HCT116 (cell line): ENCODE results near the gene DEF6.

Source experiments
- CEBPB ChIP-seq: IDR thresholded peaks from 2 replicates; pipeline ENCODE4 v1.6.1; 2012; ENCODE audit warnings: low read depth
- EZH2 ChIP-seq: fragments of 200-600 bp; sonication (generic); IDR thresholded peaks from 2 replicates; pipeline ENCODE4 v1.6.1; 2017; ENCODE audit warnings: antibody characterized with exemption, mixed run types
- JUND ChIP-seq: IDR thresholded peaks from 2 replicates; pipeline ENCODE4 v1.6.1; 2012
- POLR2A ChIP-seq: IDR thresholded peaks from 2 replicates; pipeline ENCODE4 v1.7.0; 2011; ENCODE audit warnings: borderline replicate concordance; ENCODE audit not compliant: insufficient read depth, insufficient read length; ENCODE audit errors: extremely low read depth
- POLR2AphosphoS5 ChIP-seq: IDR thresholded peaks from 2 replicates; pipeline ENCODE4 v1.6.1; 2011; ENCODE audit warnings: mild to moderate bottlenecking, low read depth, low read length, moderate library complexity
- RAD21 ChIP-seq: IDR thresholded peaks from 2 replicates; pipeline ENCODE4 v1.6.1; 2012; ENCODE audit warnings: low read depth, mild to moderate bottlenecking
- SIN3A ChIP-seq: IDR thresholded peaks from 2 replicates; pipeline ENCODE4 v1.6.1; 2012; ENCODE audit warnings: low read depth
- TCF7L2 ChIP-seq: IDR thresholded peaks from 2 replicates; pipeline ENCODE4 v1.7.0; 2011; ENCODE audit warnings: borderline replicate concordance, inconsistent platforms; ENCODE audit not compliant: insufficient read depth, insufficient read length; ENCODE audit errors: extremely low read depth
- ZFX ChIP-seq: fragments of 450-650 bp; IDR thresholded peaks from 2 replicates; pipeline ENCODE4 v1.6.1; 2017
- ZNF274 ChIP-seq: fragments of 200-500 bp; sonication (Bioruptor generic); IDR thresholded peaks from 2 replicates; pipeline ENCODE4 v1.6.1; 2014; ENCODE audit warnings: mild to moderate bottlenecking, low read depth, low read length, inconsistent platforms
- TF ChIP-seq, protein P1 (sequence below), 3 experiments: fragments of 200-600 bp in 1 of 3; sonication (generic) in 1 of 3; IDR thresholded peaks in 2 of 3; conservative IDR thresholded peaks in 1 of 3; 2 replicates each; pipeline ENCODE4 v1.5.1; 2012 to 2017; ENCODE audit warnings: low read depth in 2 of 3, low read length in 2 of 3, antibody characterized with exemption in 1 of 3, borderline replicate concordance in 1 of 3, control low read depth in 1 of 3, mild to moderate bottlenecking in 1 of 3, mixed read lengths in 1 of 3, mixed run types in 1 of 3, moderate library complexity in 1 of 3; ENCODE audit not compliant: insufficient read depth in 1 of 3
- TF ChIP-seq, protein P2 (sequence below): IDR thresholded peaks from 2 replicates; pipeline ENCODE4 v1.6.1; 2012; ENCODE audit warnings: low read depth
- TF ChIP-seq, protein P3 (sequence below): IDR thresholded peaks from 2 replicates; pipeline ENCODE4 v1.6.1; 2011; ENCODE audit warnings: mild to moderate bottlenecking, low read length, moderate library complexity; ENCODE audit not compliant: insufficient replicate concordance; ENCODE audit errors: extremely low read depth

DNA sequence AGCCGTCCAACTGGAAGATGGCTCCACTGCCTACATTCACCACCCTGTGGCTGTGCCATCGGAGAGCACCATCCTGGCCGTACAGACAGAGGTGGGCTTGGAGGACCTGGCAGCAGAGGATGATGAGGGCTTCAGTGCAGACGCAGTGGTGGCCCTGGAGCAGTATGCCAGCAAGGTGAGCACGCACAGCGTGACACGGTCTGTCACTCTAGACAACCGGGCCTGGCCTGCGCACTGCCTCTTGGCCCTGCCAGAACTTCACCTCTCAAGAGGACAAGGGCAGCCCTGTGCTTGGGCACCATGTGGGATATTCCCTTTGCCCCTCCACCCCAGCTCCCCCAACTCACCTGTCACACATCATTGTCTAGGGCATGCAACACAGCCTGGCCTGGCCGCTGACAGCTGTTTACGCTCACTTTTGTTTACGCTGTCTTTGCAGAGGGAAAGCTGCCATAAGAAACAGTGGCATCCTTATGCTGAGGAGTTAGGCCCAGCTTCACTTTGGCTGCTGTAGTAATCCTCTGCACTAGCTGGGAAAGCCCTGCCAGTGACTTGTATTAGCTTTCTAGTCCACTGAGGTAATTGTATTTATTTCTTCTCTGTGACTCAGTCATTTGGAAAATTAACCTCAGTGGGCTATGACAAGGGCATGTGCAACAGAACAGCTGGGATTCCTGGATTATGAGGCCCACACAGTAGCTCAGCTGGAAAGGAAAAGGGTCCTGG, 9.8 kb upstream of the DEF6 start:
- no peak for TF ChIP-seq JUND
- TF ChIP-seq, protein P1, sequence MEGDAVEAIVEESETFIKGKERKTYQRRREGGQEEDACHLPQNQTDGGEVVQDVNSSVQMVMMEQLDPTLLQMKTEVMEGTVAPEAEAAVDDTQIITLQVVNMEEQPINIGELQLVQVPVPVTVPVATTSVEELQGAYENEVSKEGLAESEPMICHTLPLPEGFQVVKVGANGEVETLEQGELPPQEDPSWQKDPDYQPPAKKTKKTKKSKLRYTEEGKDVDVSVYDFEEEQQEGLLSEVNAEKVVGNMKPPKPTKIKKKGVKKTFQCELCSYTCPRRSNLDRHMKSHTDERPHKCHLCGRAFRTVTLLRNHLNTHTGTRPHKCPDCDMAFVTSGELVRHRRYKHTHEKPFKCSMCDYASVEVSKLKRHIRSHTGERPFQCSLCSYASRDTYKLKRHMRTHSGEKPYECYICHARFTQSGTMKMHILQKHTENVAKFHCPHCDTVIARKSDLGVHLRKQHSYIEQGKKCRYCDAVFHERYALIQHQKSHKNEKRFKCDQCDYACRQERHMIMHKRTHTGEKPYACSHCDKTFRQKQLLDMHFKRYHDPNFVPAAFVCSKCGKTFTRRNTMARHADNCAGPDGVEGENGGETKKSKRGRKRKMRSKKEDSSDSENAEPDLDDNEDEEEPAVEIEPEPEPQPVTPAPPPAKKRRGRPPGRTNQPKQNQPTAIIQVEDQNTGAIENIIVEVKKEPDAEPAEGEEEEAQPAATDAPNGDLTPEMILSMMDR (IDR thresholded peaks at IDR 0.05 in 2 of 3, conservative IDR thresholded peaks at IDR 0.05 in 1 of 3; ENCODE audit: borderline replicate concordance in 1 of 3, insufficient read depth in 1 of 3, low read depth in 2 of 3, low read length in 2 of 3): no peak
- no peak for TF ChIP-seq EZH2
- no peak for TF ChIP-seq TCF7L2
- TF ChIP-seq, protein P2, sequence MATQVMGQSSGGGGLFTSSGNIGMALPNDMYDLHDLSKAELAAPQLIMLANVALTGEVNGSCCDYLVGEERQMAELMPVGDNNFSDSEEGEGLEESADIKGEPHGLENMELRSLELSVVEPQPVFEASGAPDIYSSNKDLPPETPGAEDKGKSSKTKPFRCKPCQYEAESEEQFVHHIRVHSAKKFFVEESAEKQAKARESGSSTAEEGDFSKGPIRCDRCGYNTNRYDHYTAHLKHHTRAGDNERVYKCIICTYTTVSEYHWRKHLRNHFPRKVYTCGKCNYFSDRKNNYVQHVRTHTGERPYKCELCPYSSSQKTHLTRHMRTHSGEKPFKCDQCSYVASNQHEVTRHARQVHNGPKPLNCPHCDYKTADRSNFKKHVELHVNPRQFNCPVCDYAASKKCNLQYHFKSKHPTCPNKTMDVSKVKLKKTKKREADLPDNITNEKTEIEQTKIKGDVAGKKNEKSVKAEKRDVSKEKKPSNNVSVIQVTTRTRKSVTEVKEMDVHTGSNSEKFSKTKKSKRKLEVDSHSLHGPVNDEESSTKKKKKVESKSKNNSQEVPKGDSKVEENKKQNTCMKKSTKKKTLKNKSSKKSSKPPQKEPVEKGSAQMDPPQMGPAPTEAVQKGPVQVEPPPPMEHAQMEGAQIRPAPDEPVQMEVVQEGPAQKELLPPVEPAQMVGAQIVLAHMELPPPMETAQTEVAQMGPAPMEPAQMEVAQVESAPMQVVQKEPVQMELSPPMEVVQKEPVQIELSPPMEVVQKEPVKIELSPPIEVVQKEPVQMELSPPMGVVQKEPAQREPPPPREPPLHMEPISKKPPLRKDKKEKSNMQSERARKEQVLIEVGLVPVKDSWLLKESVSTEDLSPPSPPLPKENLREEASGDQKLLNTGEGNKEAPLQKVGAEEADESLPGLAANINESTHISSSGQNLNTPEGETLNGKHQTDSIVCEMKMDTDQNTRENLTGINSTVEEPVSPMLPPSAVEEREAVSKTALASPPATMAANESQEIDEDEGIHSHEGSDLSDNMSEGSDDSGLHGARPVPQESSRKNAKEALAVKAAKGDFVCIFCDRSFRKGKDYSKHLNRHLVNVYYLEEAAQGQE: no peak
- TF ChIP-seq POLR2AphosphoS5: no peak
- no peak for TF ChIP-seq POLR2A
- no peak for TF ChIP-seq RAD21
- TF ChIP-seq ZFX: no peak
- no peak for TF ChIP-seq CEBPB
- TF ChIP-seq ZNF274: no peak
- TF ChIP-seq, protein P3, sequence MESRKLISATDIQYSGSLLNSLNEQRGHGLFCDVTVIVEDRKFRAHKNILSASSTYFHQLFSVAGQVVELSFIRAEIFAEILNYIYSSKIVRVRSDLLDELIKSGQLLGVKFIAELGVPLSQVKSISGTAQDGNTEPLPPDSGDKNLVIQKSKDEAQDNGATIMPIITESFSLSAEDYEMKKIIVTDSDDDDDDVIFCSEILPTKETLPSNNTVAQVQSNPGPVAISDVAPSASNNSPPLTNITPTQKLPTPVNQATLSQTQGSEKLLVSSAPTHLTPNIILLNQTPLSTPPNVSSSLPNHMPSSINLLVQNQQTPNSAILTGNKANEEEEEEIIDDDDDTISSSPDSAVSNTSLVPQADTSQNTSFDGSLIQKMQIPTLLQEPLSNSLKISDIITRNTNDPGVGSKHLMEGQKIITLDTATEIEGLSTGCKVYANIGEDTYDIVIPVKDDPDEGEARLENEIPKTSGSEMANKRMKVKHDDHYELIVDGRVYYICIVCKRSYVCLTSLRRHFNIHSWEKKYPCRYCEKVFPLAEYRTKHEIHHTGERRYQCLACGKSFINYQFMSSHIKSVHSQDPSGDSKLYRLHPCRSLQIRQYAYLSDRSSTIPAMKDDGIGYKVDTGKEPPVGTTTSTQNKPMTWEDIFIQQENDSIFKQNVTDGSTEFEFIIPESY: no peak
- TF ChIP-seq SIN3A: no peak
